NCI-H446 (cell line): ENCODE data around the gene AVPR1A.
A peak's percentile ranks its signal among the peaks of the same experiment; 100 is the strongest.
"Not testable (repeated sequence)": the region's sequence is repeated elsewhere in the genome, so short reads cannot be mapped to it uniquely, and the experiment has no call there.

Source experiments
- DNase-seq, 2 experiments: peaks; one replicate each; lab custom pipeline; 2025; lab: John Stamatoyannopoulos, UW

The AVPR1A gene

DNA sequence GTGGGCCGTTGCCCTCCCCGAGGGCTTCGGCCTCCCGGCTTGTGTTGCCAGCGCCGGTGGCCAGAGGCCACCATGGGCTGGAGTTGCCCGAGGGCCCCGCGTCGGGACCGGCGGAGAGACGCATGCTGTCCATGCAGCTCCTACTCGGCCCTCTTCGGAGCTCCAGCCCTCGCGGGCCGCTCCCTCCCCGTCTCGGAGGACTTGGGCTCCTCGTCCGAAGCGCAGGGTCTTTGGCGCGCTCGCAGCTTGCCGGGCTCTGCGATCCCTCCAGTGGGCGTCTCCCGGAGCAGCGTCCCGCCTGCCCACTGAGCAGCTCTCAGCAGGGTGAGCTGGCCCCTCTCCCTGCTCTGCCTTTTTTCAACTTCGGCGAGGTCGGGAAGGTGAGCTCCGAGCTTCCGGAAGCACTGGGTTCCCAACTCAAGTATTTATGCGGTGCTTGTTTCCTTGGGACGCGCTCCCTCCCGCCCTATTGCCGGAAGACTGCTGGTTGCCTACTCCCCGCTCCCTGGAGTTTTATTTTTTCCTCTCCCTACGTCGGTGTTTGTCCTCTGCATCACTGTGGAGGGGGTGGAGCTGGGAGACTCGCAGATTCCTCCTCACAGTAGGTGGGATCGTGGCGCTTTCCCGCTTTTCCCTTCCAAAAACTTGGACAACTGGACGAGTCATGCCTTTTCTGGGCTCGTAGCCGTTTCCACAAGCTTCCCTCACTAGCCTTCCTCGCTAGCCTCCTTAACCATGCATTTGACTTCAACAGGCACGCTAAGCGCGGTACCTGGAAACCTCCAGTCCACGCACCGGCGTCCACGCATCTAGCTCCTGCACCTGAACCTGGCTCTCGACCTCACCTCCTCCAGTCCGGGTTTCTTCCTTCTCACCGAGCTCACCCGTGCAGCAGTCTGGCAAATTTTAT, at the start of gene AVPR1A:
Gene AVPR1A (minus strand): TSS at position 489 of the 910 bp plus-strand sequence. CDS start 365 bp downstream, at position 124.
- DNase-seq, result no peak

DNA sequence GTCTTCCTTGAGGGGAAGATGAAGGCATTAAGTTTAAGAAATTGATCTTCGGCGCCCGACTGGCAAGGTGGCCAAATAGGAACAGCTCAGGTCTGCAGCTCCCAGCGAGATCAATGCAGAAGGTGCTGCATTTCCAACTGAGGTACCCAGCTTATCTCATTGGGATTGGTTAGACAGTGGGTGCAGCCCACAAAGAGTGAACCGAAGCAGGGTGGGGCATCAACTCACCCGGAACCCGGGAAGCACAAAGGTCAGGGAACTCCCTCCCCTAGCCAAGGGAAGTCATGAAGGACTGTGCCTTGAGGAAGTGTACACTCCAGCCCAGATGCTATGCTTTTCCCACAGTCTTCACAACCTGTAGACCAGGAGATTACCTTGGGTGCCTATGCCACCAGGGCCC, 45.2 kb upstream of the AVPR1A start:
- no peak for DNase-seq

GRCh38 chr12:63179224-63179623, 28.2 kb upstream of the AVPR1A start:
- no peak for DNase-seq

GRCh38 chr12:63170321-63170720, 19.3 kb upstream of the AVPR1A start:
- no peak for DNase-seq

DNA sequence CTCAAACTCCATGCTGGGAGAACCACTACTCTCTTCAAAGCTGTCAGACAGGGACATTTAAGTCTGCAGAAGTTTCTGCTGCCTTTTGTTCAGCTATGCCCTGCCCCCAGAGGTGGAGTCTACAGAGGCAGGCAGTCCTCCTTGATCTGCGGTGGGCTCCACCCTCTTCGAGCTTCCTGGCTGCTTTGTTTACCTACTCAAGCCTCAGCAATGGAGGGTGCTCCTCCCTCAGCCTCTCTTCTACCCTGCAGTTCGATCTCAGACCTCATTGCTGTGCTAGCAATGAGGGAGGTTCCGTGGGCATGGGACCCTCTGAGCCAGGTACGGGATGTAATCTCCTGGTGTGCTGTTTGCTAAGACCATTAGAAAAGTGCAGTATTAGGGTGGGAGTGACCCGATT, 16.7 kb upstream of the AVPR1A start:
- not testable (repeated sequence) for DNase-seq

GRCh38 chr12:63164911-63165310, 13.9 kb upstream of the AVPR1A start:
- DNase-seq, result no peak

- no peak for DNase-seq
Observed at GRCh38 chr12:63163541-63163940, 12.5 kb upstream of the AVPR1A start.

DNA sequence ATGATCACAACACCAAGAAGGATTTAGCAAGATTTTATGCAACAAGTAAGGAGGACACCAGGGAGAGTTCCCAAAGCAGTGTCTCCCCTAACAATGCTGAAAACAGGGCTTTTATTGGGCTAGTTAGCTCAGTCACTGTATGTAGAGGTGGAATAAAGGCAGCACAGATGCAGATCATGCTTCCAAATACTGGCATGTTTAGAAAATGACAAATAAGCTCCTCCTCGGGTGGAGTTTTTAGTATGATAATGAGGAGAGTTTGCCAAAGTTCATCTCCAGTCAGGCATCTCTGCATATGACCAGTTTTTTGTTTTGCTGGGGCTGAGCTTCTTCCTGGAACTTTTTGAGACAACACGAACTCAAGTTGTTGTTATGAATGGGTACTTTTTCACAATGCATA, 4.4 kb upstream of the AVPR1A start:
- no peak for DNase-seq

DNA sequence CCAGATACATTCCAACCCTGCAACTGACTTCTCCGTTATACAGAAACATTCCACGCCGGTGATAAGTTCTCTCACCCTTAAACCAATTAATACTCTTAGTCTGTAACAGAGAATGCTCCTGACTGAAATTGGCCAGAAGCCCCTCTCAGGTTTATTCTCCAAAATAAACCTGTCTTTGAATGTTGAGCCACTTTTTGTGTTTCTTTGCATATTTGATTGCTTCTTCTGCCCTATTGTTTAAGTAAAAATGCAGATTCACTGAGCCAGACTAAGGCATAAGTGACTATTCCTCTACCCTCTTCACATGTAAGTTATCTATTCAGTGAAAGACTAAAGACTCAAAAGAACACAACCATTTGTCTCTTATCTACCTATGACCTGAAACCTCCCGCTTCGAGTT, 3.6 kb upstream of the AVPR1A start:
- no peak for DNase-seq

DNA sequence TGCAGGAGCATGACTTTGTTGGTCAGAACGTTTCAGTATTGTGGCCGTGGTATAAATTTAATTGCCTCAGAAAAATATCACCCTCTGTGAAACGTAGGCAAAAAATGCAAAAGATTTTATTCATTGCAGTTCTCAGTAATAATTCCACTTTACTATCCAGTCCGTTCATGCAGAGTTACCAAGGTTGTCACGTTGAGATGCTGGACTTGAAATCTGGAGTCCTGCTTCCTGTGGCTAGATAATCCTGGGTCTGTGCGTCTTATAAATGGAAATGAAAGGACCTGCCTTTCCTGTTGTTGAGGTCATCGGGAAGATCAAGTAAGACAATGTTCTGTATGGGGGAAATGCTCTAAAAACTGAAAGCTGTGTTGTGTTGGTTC, 1.3 kb upstream of the AVPR1A start:
- DNase-seq, result no peak

DNA sequence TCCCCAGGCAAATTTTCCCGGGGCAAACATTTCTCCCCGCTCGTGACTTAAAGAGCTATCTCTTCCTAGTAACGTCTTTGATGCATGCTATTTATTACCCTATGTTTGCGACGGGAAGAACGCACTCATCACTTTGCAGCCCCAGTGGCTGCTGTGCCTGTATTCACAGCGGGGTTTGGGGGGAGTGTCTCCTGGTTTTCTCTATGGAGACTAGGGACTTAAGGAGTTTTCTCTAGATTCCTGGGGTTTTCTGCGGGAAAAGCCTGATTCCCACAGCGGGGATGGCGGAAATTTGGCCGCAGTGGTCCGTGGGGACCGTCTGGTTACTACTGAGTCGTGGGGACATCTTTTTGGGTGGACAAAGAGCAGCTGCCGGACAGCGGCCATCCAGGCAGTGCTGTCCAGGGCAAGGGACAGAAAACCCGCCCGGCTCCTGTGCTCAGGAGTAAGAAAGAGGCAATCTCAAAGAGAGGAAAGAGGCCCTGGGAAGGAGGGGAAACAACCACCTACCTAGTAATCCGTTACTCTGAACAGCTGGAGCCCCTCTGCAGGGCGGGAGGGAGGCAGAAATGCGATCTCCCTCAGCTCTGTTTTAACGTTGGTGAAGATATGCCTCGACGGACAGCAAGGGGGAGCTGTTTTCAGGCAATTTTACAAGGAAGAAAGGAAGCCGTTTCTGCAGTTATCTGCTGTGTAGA, 771 bp upstream of the AVPR1A start:
- peak in 1 of 2 experiments; percentile 40 for DNase-seq

- DNase-seq, result no peak
Observed at GRCh38 chr12:63149909-63150712, 890 bp downstream of the AVPR1A start.

DNA sequence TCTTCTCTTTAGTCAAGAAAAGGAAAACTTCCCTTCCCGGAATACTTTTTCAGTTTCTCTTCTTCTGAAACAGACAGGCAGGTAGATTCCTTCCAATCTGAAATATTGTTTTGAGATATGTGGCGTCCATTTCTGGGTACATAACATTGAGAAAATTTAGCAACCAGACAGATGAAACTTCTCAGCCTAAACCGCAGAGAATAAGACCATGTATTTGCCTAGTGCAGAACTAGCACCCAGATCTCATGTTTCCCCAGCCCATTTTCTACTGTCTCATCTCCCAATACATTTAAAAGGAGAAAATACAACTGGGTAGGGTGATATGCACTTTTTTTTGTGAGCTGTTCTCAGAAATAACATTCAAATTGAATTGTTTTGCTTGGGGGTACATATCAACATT, 6.4 kb downstream of the AVPR1A start:
- no peak for DNase-seq

- no peak for DNase-seq
Observed at GRCh38 chr12:63138488-63138887, 12.5 kb downstream of the AVPR1A start.

- DNase-seq, result no peak
Observed at GRCh38 chr12:63133981-63134380, 17.0 kb downstream of the AVPR1A start.

DNA sequence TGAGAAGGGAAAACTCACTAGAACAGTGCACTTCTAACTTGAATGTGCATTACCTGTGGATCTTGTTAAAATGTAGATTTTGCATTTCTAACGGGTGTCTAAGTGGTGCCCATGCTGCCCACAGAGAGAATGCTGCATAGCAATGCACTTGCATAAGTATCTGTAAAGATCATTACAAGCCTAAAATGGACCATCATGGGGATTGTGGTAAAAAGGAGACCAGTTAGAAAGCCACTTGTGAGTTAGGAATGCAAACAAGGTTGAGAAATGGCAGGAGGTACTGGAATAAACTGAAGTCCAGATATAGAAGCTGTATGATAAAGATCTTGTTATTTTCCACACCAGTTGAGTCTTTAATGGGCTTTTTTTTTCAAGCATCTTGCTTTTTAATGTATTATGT, 18.8 kb downstream of the AVPR1A start:
- no peak for DNase-seq

GRCh38 chr12:63129927-63130326, 21.1 kb downstream of the AVPR1A start:
- DNase-seq, result no peak

DNA sequence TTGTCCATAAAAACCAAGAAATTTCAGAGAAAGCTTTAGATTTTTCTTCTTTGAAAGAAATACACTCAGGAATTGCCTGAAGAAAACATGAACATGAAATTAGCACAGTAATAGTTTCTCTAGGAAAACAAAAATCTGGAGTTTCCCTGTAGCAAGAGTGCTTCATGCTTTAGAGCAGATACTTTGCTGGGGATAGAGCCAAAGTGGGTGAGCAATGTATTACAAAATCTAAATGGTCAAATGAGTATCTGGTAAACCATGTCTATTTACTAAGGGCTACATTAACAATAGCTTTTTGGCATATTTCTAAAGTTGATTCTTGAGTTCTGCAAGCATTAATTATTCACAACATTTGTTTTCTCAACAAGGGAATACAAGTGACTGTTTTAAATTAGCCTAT, 26.2 kb downstream of the AVPR1A start:
- no peak for DNase-seq

DNA sequence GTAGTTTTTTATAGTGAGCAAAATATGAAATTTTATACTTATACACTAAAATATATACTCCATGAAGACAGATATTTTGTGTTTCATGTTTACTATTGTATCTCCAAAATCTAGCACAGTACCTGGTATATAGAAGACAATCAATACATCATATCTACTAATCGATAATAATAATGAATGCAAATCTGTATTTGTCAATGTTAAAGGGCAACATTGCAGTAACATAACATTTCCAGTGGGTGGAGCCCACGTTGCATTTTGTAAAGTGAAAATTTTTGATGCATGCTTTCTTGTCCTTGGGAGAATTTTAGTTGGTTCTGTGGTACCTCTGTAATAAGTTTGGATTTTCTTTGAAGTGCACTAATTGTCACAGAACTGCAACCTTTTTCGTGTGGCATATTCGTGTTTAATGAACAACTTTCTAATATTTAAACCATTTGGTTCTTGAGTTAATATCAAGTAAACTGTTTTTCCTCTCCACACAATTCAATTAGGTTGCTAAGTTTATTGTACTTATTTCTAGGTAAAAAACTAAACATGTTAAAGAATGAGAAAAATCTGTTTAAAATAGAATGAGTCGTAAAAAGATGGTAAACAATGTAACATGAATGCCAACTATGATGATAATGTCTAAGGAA, 47.4 kb downstream of the AVPR1A start:
- DNase-seq, result peak in 1 of 2 experiments; percentile 41

GRCh38 chr12:63101920-63102319, 49.1 kb downstream of the AVPR1A start:
- DNase-seq, result no peak

- no peak for DNase-seq
Observed at GRCh38 chr12:63098851-63099250, 52.1 kb downstream of the AVPR1A start.
